HL-60 (cell line): ENCODE data around the gene CYP1A1.

Experiments used
- DNase-seq, 2 experiments: peaks; one replicate each; pipeline ENCODE4 v3.0.0-alpha.2; 2010 to 2020; ENCODE audit warnings: low read depth in 1 of 2, low spot score in 1 of 2
- H3K27ac ChIP-seq: fragments of 250-450 bp; sonication (Bioruptor Pico); replicated peaks from 2 replicates; pipeline ENCODE4 v1.5.1; 2020; ENCODE audit warnings: mild to moderate bottlenecking, moderate library complexity
- H3K27me3 ChIP-seq: fragments of 250-450 bp; sonication (Bioruptor Pico); 2 replicates; pipeline ENCODE4 v1.5.1; 2021; ENCODE audit warnings: mild to moderate bottlenecking, moderate library complexity; ENCODE audit not compliant: insufficient read depth, poor library complexity, severe bottlenecking
- H3K4me3 ChIP-seq: replicated peaks from 2 replicates; pipeline ENCODE4 v1.5.1; 2011; ENCODE audit warnings: mild to moderate bottlenecking, control low read depth, low read length; ENCODE audit not compliant: insufficient read depth
- GABPA ChIP-seq: IDR thresholded peaks from 2 replicates; pipeline ENCODE4 v1.6.1; 2012; ENCODE audit warnings: low read depth
- POLR2AphosphoS5 ChIP-seq: IDR thresholded peaks from 2 replicates; pipeline ENCODE4 v1.6.1; 2012; ENCODE audit warnings: low read depth
- SPI1 ChIP-seq: IDR thresholded peaks from 2 replicates; pipeline ENCODE4 v1.6.1; 2012; ENCODE audit warnings: low read depth, mild to moderate bottlenecking, borderline replicate concordance
- TF ChIP-seq, protein P1 (sequence below): IDR thresholded peaks from 2 replicates; pipeline ENCODE4 v1.6.1; 2012; ENCODE audit warnings: low read depth; ENCODE audit not compliant: insufficient replicate concordance
- TF ChIP-seq, protein P2 (sequence below): IDR thresholded peaks from one replicate; pipeline ENCODE4 v1.5.1; 2011; ENCODE audit warnings: low read length, control low read depth, inconsistent platforms; ENCODE audit not compliant: insufficient read depth

The CYP1A1 gene

DNA sequence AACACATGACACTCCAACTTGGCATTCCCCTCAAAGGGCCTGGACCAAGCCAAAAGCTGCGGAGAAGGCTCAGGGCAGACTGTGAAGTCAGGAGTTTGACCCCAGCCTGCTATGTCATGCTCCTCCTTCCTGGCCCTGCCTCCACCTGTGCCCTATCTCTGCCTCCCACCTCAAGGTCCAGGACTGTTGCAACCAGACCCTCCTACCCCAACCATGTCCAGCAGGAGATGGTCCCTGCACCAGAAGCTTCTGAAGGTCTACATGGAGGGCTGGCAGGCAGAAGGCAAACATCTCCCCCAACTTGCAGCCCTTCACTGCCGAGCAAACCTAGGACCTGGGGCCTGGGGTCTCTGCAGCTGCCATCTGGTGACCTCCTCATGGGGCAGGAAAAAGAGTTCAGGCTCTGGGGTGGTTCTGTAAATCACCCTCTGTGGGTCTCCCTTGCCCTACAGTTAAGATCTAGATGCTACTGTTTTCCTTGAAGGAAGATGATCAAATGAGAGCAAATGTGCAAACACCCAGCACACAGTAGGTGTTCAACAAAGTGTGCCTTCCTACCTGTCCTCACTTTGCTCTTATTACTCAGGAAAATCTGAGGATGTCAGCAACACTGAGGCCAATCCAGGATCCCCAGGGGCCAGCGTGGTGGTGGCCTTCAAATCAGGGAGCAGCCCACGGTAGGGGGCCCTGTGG is 45.0 kb upstream of the CYP1A1 start:
- Histone ChIP-seq H3K4me3 (no peak overlapping the region), H3K27me3 (no peaks in the 10 kb centered on the region), H3K27ac (no peak overlapping the region)
- DNase-seq, result no peak
- TF ChIP-seq, protein P1, sequence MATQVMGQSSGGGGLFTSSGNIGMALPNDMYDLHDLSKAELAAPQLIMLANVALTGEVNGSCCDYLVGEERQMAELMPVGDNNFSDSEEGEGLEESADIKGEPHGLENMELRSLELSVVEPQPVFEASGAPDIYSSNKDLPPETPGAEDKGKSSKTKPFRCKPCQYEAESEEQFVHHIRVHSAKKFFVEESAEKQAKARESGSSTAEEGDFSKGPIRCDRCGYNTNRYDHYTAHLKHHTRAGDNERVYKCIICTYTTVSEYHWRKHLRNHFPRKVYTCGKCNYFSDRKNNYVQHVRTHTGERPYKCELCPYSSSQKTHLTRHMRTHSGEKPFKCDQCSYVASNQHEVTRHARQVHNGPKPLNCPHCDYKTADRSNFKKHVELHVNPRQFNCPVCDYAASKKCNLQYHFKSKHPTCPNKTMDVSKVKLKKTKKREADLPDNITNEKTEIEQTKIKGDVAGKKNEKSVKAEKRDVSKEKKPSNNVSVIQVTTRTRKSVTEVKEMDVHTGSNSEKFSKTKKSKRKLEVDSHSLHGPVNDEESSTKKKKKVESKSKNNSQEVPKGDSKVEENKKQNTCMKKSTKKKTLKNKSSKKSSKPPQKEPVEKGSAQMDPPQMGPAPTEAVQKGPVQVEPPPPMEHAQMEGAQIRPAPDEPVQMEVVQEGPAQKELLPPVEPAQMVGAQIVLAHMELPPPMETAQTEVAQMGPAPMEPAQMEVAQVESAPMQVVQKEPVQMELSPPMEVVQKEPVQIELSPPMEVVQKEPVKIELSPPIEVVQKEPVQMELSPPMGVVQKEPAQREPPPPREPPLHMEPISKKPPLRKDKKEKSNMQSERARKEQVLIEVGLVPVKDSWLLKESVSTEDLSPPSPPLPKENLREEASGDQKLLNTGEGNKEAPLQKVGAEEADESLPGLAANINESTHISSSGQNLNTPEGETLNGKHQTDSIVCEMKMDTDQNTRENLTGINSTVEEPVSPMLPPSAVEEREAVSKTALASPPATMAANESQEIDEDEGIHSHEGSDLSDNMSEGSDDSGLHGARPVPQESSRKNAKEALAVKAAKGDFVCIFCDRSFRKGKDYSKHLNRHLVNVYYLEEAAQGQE, result no peak
- TF ChIP-seq GABPA (no peak), SPI1 (no peak), POLR2AphosphoS5 (no peak)
- TF ChIP-seq, protein P2, sequence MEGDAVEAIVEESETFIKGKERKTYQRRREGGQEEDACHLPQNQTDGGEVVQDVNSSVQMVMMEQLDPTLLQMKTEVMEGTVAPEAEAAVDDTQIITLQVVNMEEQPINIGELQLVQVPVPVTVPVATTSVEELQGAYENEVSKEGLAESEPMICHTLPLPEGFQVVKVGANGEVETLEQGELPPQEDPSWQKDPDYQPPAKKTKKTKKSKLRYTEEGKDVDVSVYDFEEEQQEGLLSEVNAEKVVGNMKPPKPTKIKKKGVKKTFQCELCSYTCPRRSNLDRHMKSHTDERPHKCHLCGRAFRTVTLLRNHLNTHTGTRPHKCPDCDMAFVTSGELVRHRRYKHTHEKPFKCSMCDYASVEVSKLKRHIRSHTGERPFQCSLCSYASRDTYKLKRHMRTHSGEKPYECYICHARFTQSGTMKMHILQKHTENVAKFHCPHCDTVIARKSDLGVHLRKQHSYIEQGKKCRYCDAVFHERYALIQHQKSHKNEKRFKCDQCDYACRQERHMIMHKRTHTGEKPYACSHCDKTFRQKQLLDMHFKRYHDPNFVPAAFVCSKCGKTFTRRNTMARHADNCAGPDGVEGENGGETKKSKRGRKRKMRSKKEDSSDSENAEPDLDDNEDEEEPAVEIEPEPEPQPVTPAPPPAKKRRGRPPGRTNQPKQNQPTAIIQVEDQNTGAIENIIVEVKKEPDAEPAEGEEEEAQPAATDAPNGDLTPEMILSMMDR, result no peak

DNA sequence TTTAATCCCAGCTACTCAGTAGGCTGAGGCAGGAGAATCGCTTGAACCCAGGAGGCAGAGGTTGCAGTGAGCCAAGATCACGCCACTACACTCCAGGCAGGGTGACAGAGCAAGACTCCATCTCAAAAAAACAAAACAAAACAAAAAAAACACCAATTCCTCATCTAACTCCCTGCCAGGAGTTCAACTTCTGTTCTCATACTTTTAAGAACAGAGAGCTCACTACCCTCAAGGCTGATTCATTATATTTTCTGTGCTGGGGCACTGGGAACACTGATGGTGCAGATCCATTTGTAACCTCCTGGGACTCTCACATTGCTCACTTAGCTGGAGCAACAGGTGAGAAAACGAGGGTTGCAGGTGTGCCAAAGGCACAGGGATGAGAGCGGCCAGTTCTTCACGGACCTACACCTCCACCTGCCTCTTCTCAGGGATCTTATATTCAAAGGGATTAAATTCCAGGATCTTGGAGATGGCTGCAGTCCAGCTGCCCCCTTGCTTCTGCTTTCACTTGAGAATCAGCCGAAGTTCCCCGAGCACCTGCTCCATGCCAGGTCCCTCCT is 44.2 kb upstream of the CYP1A1 start:
- TF ChIP-seq, protein P2, result no peak
- TF ChIP-seq GABPA (no peak), POLR2AphosphoS5 (no peak), SPI1 (no peak)
- TF ChIP-seq, protein P1, result no peak
- H3K27ac ChIP-seq, result no peak overlapping the region
- DNase-seq, result no peak
- H3K4me3 ChIP-seq, result no peak overlapping the region
- no peaks in the 10 kb centered on the region for H3K27me3 ChIP-seq

DNA sequence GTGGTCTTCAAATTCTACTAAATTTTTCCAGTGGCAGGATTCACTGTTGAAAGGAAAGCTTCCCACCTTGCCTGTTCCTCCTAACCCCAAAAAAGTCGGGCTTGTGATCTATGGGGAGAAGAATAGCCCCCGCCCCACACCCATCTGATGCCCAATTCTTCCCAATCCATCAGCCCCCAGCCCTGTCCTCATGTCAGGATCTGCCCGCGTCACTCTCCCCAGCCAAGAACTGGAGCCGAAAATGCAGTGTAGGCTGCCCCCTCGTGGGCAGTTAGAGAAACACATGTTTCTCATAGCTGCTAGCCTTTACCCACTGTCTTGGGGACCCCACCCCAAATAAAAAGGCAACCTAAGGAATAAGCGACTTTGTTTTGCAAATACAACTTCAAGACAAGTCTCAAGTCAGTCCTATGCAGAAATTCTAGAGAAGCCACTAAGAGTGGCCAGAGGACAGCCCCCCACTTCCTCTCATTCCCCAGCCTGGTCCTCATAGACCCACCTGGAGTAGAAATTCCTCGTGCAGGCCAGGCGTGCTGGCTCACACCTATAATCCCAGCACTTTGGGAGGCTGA is 43.5 kb upstream of the CYP1A1 start:
- Histone ChIP-seq H3K4me3 (no peak overlapping the region), H3K27me3 (no peaks in the 10 kb centered on the region), H3K27ac (no peak overlapping the region)
- no peak for TF ChIP-seq SPI1
- TF ChIP-seq, protein P2, result peak; percentile 29
- DNase-seq, result peak in 1 of 2 experiments; percentile 66
